OCI-LY3 (cell line): ENCODE data around the gene CNGB1.

Source experiments
- H2AFZ ChIP-seq: fragments of 200-600, 300-600 bp; shearing (Covaris generic); 2 replicates; pipeline ENCODE4 v1.6.0; 2014; ENCODE audit warnings: antibody characterized with exemption, low read depth, low read length
- H3K27ac ChIP-seq: fragments of 200-600, 300-600 bp; sonication (generic); 2 replicates; pipeline ENCODE4 v1.5.1; 2014; ENCODE audit warnings: mild to moderate bottlenecking, low read length, moderate library complexity, mixed read lengths
- H3K27me3 ChIP-seq: fragments of 200-600, 300-600 bp; sonication (generic); 2 replicates; pipeline ENCODE4 v1.6.1; 2014; ENCODE audit warnings: low read depth, low read length, mixed read lengths
- H3K36me3 ChIP-seq: fragments of 200-600, 300-600 bp; sonication (generic); replicated peaks from 2 replicates; pipeline ENCODE3; 2014; ENCODE audit warnings: low read depth, low read length, mixed read lengths
- H3K4me1 ChIP-seq: fragments of 300-600, 200-600 bp; sonication (generic); 2 replicates; pipeline ENCODE4 v1.6.1; 2014; ENCODE audit warnings: low read length, mixed read lengths
- H3K4me2 ChIP-seq: fragments of 200-600, 300-600 bp; sonication (generic); 2 replicates; pipeline ENCODE4 v1.6.1; 2014; ENCODE audit warnings: low read length, mixed read lengths
- H3K4me3 ChIP-seq: fragments of 300-600, 200-600 bp; sonication (generic); 2 replicates; pipeline ENCODE4 v1.5.1; 2014; ENCODE audit warnings: antibody characterized with exemption, mild to moderate bottlenecking, low read length, moderate library complexity
- H3K79me2 ChIP-seq: fragments of 300-600, 200-600 bp; shearing (Covaris generic); 2 replicates; pipeline ENCODE4 v1.6.1; 2014; ENCODE audit warnings: mild to moderate bottlenecking, low read length, mixed read lengths
- H3K9ac ChIP-seq: fragments of 300-600, 200-600 bp; shearing (Covaris generic); 2 replicates; pipeline ENCODE4 v1.6.0; 2014; ENCODE audit warnings: mild to moderate bottlenecking, low read length, moderate library complexity
- H3K9me3 ChIP-seq: fragments of 200-600, 300-600 bp; shearing (Covaris generic); 2 replicates; pipeline ENCODE4 v1.6.1; 2014; ENCODE audit warnings: low read length, mixed read lengths; ENCODE audit not compliant: insufficient read depth
- H4K20me1 ChIP-seq: fragments of 200-600, 300-600 bp; sonication (generic); 2 replicates; pipeline ENCODE4 v1.6.1; 2016; ENCODE audit warnings: low read length, mixed read lengths; ENCODE audit not compliant: insufficient read depth
- CTCF ChIP-seq: fragments of 200-600, 300-600 bp; sonication (generic); IDR thresholded peaks from 2 replicates; pipeline ENCODE4 v1.5.1; 2014; ENCODE audit warnings: antibody characterized with exemption, low read length, low read depth
- EZH2phosphoT487 ChIP-seq: fragments of 200-600 bp; shearing (Covaris generic); IDR thresholded peaks from 2 replicates; pipeline ENCODE4 v1.6.1; 2018; ENCODE audit warnings: antibody characterized with exemption, mixed run types, low read depth

CNGB1 gene

GRCh38 chr16:57993897-57994296, 23.0 kb upstream of the CNGB1 start:
- no peaks in the 10 kb centered on the region for H3K9me3 ChIP-seq
- H3K27ac ChIP-seq, result no peak overlapping the region
- no peak overlapping the region for H3K4me2 ChIP-seq
- no peak overlapping the region for H2AFZ ChIP-seq
- H3K27me3 ChIP-seq, result no peaks in the 10 kb centered on the region
- peaks cover 4% of the 10 kb centered on the region; the same call in 1 of the 2 replicates for H4K20me1 ChIP-seq
- H3K36me3 ChIP-seq, result peaks cover 3% of the 10 kb centered on the region
- no peaks in the 10 kb centered on the region for H3K79me2 ChIP-seq
- TF ChIP-seq EZH2phosphoT487, result no peak
- TF ChIP-seq CTCF, result no peak
- H3K4me1 ChIP-seq, result peaks cover under 1% of the 10 kb centered on the region; the same call in 1 of the 2 replicates
- H3K4me3 ChIP-seq, result no peak overlapping the region
- no peak overlapping the region for H3K9ac ChIP-seq

GRCh38 chr16:57993438-57993837, 22.5 kb upstream of the CNGB1 start:
- no peak overlapping the region for H3K9ac ChIP-seq

GRCh38 chr16:57992084-57992483, 21.2 kb upstream of the CNGB1 start:
- Histone ChIP-seq H4K20me1 (peaks cover 4% of the 10 kb centered on the region; the same call in 1 of the 2 replicates), H2AFZ (no peak overlapping the region), H3K27me3 (no peaks in the 10 kb centered on the region), H3K4me3 (no peak overlapping the region), H3K9me3 (no peaks in the 10 kb centered on the region), H3K79me2 (no peaks in the 10 kb centered on the region), H3K27ac (no peak overlapping the region), H3K4me2 (no peak overlapping the region), H3K4me1 (no peaks in the 10 kb centered on the region), H3K9ac (no peak overlapping the region), H3K36me3 (peaks cover 3% of the 10 kb centered on the region)
- TF ChIP-seq CTCF, result no peak
- TF ChIP-seq EZH2phosphoT487, result no peak

More at GRCh38 chr16:57993438-57993837, 22.5 kb upstream of the CNGB1 start:
- H3K4me1 ChIP-seq, result no peaks in the 10 kb centered on the region
- no peak overlapping the region for H2AFZ ChIP-seq
- H3K27me3 ChIP-seq, result no peaks in the 10 kb centered on the region
- H3K4me3 ChIP-seq, result no peak overlapping the region
- H3K36me3 ChIP-seq, result peaks cover 3% of the 10 kb centered on the region
- no peak overlapping the region for H3K4me2 ChIP-seq
- H3K9me3 ChIP-seq, result no peaks in the 10 kb centered on the region
- H3K79me2 ChIP-seq, result no peaks in the 10 kb centered on the region
- no peak for TF ChIP-seq EZH2phosphoT487
- TF ChIP-seq CTCF, result no peak
- H4K20me1 ChIP-seq, result peaks cover 4% of the 10 kb centered on the region; the same call in 1 of the 2 replicates
- H3K27ac ChIP-seq, result no peak overlapping the region

- TF ChIP-seq CTCF (no peak), EZH2phosphoT487 (no peak)
- no peak overlapping the region for H3K27ac ChIP-seq
Observed at GRCh38 chr16:57991551-57992059, 20.7 kb upstream of the CNGB1 start.

More at GRCh38 chr16:57991551-57992059, 20.7 kb upstream of the CNGB1 start:
- Histone ChIP-seq H4K20me1 (peaks cover 4% of the 10 kb centered on the region; the same call in 1 of the 2 replicates), H3K4me3 (no peak overlapping the region), H3K9ac (no peak overlapping the region), H3K36me3 (peaks cover 3% of the 10 kb centered on the region), H3K9me3 (no peaks in the 10 kb centered on the region), H2AFZ (no peak overlapping the region), H3K27me3 (no peaks in the 10 kb centered on the region), H3K79me2 (no peaks in the 10 kb centered on the region), H3K4me1 (no peaks in the 10 kb centered on the region; the same call in 1 of the 2 replicates), H3K4me2 (no peak overlapping the region)
